GM12874 (cell line): Measurements from ENCODE around the gene TSN.

ENCODE experiments used
- TF ChIP-seq, protein P1 (sequence below): IDR thresholded peaks from 2 replicates; pipeline ENCODE4 v1.5.1; 2011; ENCODE audit warnings: low read depth, mild to moderate bottlenecking, control low read depth, low read length, moderate library complexity; ENCODE audit not compliant: insufficient read depth

The TSN gene

DNA sequence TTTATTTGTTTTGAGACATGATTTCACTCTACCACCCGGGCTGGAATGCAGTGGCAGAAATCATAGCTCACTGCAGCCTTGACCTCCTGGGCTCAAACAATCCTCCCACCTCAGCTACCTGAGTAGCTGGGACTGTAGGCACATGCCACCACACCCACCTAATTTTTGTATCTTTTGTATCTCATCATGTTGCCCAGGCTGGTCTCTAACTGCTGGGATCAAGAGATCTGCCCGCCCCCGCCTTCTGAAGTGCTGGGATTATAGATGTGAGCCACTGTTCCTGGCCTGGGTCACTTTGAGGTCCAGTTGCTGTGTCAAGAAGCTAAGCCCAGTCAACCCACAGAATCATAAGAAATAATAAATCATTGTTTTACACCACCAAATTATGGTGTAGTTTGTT is 38.4 kb downstream of the TSN start:
- TF ChIP-seq, protein P1, sequence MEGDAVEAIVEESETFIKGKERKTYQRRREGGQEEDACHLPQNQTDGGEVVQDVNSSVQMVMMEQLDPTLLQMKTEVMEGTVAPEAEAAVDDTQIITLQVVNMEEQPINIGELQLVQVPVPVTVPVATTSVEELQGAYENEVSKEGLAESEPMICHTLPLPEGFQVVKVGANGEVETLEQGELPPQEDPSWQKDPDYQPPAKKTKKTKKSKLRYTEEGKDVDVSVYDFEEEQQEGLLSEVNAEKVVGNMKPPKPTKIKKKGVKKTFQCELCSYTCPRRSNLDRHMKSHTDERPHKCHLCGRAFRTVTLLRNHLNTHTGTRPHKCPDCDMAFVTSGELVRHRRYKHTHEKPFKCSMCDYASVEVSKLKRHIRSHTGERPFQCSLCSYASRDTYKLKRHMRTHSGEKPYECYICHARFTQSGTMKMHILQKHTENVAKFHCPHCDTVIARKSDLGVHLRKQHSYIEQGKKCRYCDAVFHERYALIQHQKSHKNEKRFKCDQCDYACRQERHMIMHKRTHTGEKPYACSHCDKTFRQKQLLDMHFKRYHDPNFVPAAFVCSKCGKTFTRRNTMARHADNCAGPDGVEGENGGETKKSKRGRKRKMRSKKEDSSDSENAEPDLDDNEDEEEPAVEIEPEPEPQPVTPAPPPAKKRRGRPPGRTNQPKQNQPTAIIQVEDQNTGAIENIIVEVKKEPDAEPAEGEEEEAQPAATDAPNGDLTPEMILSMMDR: no peak

DNA sequence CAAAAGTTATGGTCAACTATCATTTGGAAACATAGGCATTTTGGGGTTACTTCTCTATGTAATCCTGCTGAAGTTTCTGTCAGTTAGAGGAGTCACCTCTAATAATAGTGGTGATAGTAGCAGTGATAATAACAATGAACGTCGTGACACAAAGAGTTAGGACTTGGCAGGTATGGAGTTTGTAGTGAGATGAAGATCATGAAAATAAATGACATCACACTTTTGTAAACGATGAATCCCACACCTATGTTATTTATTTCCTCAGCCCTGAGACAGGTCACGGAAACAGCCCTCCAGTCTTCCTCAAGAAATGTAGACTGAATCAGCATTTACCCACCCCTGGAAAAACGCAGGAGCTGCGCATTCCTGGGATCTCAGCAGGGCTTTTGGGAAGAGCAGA is 38.8 kb downstream of the TSN start:
- TF ChIP-seq, protein P1: no peak

DNA sequence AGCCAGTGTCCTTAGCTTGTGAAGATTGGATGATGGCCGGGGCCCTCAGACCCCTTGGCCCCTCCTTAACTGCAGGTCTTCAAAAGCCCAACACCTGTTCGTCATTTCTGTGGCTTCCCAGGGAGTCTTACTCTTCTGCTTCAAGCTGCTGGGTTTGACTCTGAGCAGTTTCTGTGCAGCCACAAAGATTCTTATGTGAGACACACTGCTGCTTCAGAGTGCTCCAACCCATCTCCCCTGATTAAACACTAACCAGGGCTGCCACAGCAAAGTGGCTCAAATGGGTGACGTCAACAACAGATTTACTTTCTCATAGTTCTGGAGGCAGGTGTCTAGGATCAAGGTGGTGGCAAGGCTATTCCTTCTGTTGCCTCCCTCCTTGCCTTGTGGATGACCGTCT is 40.8 kb downstream of the TSN start:
- TF ChIP-seq, protein P1: no peak

DNA sequence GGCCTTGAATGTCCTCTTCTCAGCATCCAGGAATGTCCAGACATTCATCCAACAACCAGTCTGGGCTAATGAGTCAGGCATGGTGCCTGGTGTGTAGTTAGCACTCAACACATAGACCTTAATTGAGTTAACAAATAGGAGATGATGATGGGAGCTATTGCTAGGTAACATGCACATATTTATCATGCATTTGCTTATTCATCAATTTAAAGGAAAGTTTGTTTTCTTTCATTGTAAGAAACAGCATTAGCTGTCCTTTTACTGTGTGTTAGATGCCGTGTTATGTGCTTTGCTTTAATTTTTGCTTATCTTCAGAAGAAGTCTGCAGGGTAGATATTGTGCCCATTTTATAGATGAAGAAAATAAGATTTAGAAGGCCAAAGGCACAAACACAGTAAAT is 43.2 kb downstream of the TSN start:
- TF ChIP-seq, protein P1: no peak

DNA sequence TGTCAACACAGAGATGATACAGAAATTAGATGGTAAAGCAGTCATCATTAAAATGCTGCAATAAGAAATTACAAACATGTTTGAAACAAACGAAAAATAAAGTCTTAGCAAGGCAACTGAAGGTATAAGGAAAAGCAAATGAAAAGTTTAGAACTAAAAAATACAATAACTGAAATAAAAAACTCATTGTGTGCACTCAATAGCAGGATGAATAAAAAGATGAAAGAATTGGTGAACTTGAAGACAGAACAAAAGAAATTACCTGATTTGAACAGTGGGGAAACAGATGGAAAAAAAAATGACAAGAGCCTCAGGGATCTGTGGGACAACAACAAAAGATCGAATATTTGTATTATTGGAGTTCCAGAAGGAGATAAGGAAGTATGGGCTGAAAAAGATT is 46.5 kb downstream of the TSN start:
- TF ChIP-seq, protein P1: no peak

DNA sequence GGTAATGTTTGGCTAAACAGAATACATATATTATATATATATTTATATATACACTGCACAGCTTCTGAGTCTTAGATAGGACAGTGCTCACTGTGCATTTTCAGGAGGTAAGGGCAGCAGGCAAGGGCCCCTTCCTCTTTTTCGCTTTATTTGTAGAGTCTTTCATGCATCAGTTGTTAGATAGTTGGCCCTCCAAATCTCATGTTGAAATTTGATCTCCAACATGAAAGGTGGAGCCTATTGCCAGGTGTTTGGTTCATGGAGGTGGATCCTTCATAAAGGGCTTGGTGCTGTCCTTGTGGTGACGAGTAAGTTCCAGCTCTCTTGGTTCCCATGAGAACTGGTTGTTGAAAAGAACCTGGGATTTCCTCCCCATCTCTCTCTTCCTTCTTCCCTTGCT is 48.1 kb downstream of the TSN start:
- TF ChIP-seq, protein P1: no peak

DNA sequence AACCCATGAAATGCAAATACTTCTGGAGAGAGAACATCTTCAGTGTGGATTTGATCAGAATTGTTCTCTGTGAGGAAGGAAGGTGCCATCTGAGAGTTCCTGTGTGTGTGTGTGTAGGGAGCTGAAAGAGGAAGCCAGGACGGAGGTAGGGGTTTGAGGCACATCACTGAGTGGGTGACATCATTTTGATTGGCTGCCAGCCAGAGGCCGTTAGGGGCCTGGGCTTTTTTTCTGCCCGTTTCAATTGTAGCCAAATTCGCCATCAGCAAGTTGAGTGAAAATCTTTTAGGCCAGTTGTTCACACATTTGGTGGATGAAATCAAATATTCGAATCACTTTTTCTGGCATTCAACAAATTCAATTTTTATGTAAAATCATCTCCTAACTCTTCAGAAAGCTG is 48.9 kb downstream of the TSN start:
- TF ChIP-seq, protein P1: no peak
